ENCODE measurements around the gene DUSP6. TPM values are rescaled to one million over a fixed set of nuclear protein-coding genes. Genes with fewer than 3 reads are reported as not detected.

The DUSP6 gene
- total and polyA plus RNA-seq, 2 donors (not counting 1 experiment from before 2014, with no cell fraction given), result 7.0 to 50.0 TPM

- peaks cover 4% of the 10 kb centered on the region for H3K36me3 ChIP-seq (ENCODE audit: control insufficient read depth, insufficient read depth, low read length)
- DNase-seq (ENCODE audit: low read depth in 2 of 2), result peak; percentile 45 to 55
These were observed 636 bp downstream of the DUSP6 start for GRCh38 chr12:89351489-89352241.

GRCh38 chr12:89350630-89351488, 1.4 kb downstream of the DUSP6 start:
- Histone ChIP-seq H3K27ac (ENCODE audit: insufficient read depth, low read length) (peak overlapping the region; percentile 96), H3K27me3 (ENCODE audit: control insufficient read depth, insufficient read depth, low read length) (no peaks in the 10 kb centered on the region), H4K20me1 (ENCODE audit: control insufficient read depth, extremely low read depth, insufficient read depth, low read length) (no peaks in the 10 kb centered on the region), H3K4me1 (ENCODE audit: control insufficient read depth, extremely low read depth, insufficient read depth, low read length) (peaks cover 21% of the 10 kb centered on the region), H3K4me3 (replicated peaks in 1 of 4; ENCODE audit: control extremely low read depth in 1 of 4, insufficient read depth in 1 of 4, low read depth in 3 of 4, low read length in 4 of 4) (peak overlapping the region; percentile 61 to 92 (median 74)), H3K9ac (ENCODE audit: insufficient read depth, low read length) (peak overlapping the region; percentile 91), H3K4me2 (ENCODE audit: extremely low read depth, insufficient read depth, low read length) (peak overlapping the region; percentile 96), H3K9me3 (ENCODE audit: control insufficient read depth, insufficient read depth, low read depth, low read length) (no peaks in the 10 kb centered on the region), H3K36me3 (ENCODE audit: control insufficient read depth, insufficient read depth, low read length) (peaks cover 4% of the 10 kb centered on the region), H2AFZ (ENCODE audit: low read length) (no peak overlapping the region), H3K79me2 (ENCODE audit: control insufficient read depth, insufficient read depth, low read length) (peaks cover 53% of the 10 kb centered on the region)
- TF ChIP-seq CTCF (conservative IDR thresholded peaks at IDR 0.05 in 1 of 2, IDR thresholded peaks at IDR 0.05 in 1 of 2; ENCODE audit: low read depth in 1 of 2, low read length in 2 of 2), result no peak
- no peak for TF ChIP-seq EZH2 (IDR thresholded peaks at IDR 0.05; ENCODE audit: low read length, missing control alignments)
- DNase-seq (ENCODE audit: low read depth in 2 of 2), result peak; percentile 41 to 45

More at GRCh38 chr12:89351489-89352241, 636 bp downstream of the DUSP6 start:
- peaks cover 53% of the 10 kb centered on the region for H3K79me2 ChIP-seq (ENCODE audit: control insufficient read depth, insufficient read depth, low read length)
- peak overlapping the region; percentile 52 for H3K4me2 ChIP-seq (ENCODE audit: extremely low read depth, insufficient read depth, low read length)
- no peaks in the 10 kb centered on the region for H3K9me3 ChIP-seq (ENCODE audit: control insufficient read depth, insufficient read depth, low read depth, low read length)
- peak overlapping the region; percentile 61 to 92 (median 74) for H3K4me3 ChIP-seq (replicated peaks in 1 of 4; ENCODE audit: control extremely low read depth in 1 of 4, insufficient read depth in 1 of 4, low read depth in 3 of 4, low read length in 4 of 4)
- no peaks in the 10 kb centered on the region for H4K20me1 ChIP-seq (ENCODE audit: control insufficient read depth, extremely low read depth, insufficient read depth, low read length)
- no peaks in the 10 kb centered on the region for H3K27me3 ChIP-seq (ENCODE audit: control insufficient read depth, insufficient read depth, low read length)
- no peak for TF ChIP-seq EZH2 (IDR thresholded peaks at IDR 0.05; ENCODE audit: low read length, missing control alignments)
- TF ChIP-seq CTCF (conservative IDR thresholded peaks at IDR 0.05 in 1 of 2, IDR thresholded peaks at IDR 0.05 in 1 of 2; ENCODE audit: low read depth in 1 of 2, low read length in 2 of 2), result no peak
- peak overlapping the region; percentile 91 for H3K9ac ChIP-seq (ENCODE audit: insufficient read depth, low read length)
- H2AFZ ChIP-seq (ENCODE audit: low read length), result peak overlapping the region; percentile 34
- H3K4me1 ChIP-seq (ENCODE audit: control insufficient read depth, extremely low read depth, insufficient read depth, low read length), result peaks cover 21% of the 10 kb centered on the region
- H3K27ac ChIP-seq (ENCODE audit: insufficient read depth, low read length), result peak overlapping the region; percentile 96

GRCh38 chr12:89350260-89350629, 2.1 kb downstream of the DUSP6 start:
- Histone ChIP-seq H3K4me1 (ENCODE audit: control insufficient read depth, extremely low read depth, insufficient read depth, low read length) (peaks cover 18% of the 10 kb centered on the region), H3K27ac (ENCODE audit: insufficient read depth, low read length) (peak overlapping the region; percentile 96), H3K27me3 (ENCODE audit: control insufficient read depth, insufficient read depth, low read length) (no peaks in the 10 kb centered on the region), H3K9me3 (ENCODE audit: control insufficient read depth, insufficient read depth, low read depth, low read length) (no peaks in the 10 kb centered on the region), H3K79me2 (ENCODE audit: control insufficient read depth, insufficient read depth, low read length) (peaks cover 49% of the 10 kb centered on the region), H4K20me1 (ENCODE audit: control insufficient read depth, extremely low read depth, insufficient read depth, low read length) (no peaks in the 10 kb centered on the region), H3K4me2 (ENCODE audit: extremely low read depth, insufficient read depth, low read length) (peak overlapping the region; percentile 96), H3K36me3 (ENCODE audit: control insufficient read depth, insufficient read depth, low read length) (peaks cover 4% of the 10 kb centered on the region), H3K4me3 (replicated peaks in 1 of 4; ENCODE audit: control extremely low read depth in 1 of 4, insufficient read depth in 1 of 4, low read depth in 3 of 4, low read length in 4 of 4) (peak overlapping the region; percentile 61 to 92 (median 74)), H3K9ac (ENCODE audit: insufficient read depth, low read length) (peak overlapping the region; percentile 91), H2AFZ (ENCODE audit: low read length) (no peak overlapping the region)
- no peak for DNase-seq (ENCODE audit: low read depth in 2 of 2)
- TF ChIP-seq EZH2 (IDR thresholded peaks at IDR 0.05; ENCODE audit: low read length, missing control alignments) (no peak), CTCF (conservative IDR thresholded peaks at IDR 0.05 in 1 of 2, IDR thresholded peaks at IDR 0.05 in 1 of 2; ENCODE audit: low read depth in 1 of 2, low read length in 2 of 2) (no peak)
